Neural crest cell (in vitro differentiated cells): ENCODE measurements around the gene ADGRL4. TPM values are rescaled to one million over a fixed set of nuclear protein-coding genes. Genes with fewer than 3 reads are reported as not detected.

Experiments
- DNase-seq: peaks from one replicate; pipeline ENCODE4 v3.0.0; 2021; ENCODE audit warnings: low read depth, mixed read lengths, low spot score
- H3K27ac Mint-ChIP-seq: one replicate; pipeline ENCODE4 v1.8.0; 2021; ENCODE audit warnings: mild to moderate bottlenecking, mixed read lengths; ENCODE audit not compliant: unreplicated experiment
- H3K27me3 Mint-ChIP-seq: 2 replicates; pipeline ENCODE4 v1.8.0; 2021; ENCODE audit warnings: low read depth, mild to moderate bottlenecking, mixed read lengths
- H3K36me3 Mint-ChIP-seq: 2 replicates; pipeline ENCODE4 v1.8.0; 2021; ENCODE audit warnings: low read depth, mild to moderate bottlenecking, mixed read lengths
- H3K4me1 Mint-ChIP-seq: 2 replicates; pipeline ENCODE4 v1.8.0; 2021; ENCODE audit warnings: mixed read lengths
- H3K4me3 Mint-ChIP-seq: one replicate; pipeline ENCODE4 v1.8.0; 2021; ENCODE audit warnings: mild to moderate bottlenecking, mixed read lengths
- H3K9me3 Mint-ChIP-seq: 2 replicates; pipeline ENCODE4 v1.8.0; 2021; ENCODE audit warnings: mixed read lengths
- total RNA-seq: library from RNA; stranded (reverse); gene quantifications from 2 replicates; pipeline ENCODE4 v1.2.1, GENCODE V29; 2021
- TF ChIP-seq, protein P1 (sequence below): fragments of 200-600 bp; sonication (generic); conservative IDR thresholded peaks from 2 replicates; pipeline ENCODE4 v1.5.0; 2021; ENCODE audit warnings: antibody characterized with exemption, mild to moderate bottlenecking

The ADGRL4 gene
- total RNA-seq, 1 donor from 2014 or later, result 0.98 TPM

DNA sequence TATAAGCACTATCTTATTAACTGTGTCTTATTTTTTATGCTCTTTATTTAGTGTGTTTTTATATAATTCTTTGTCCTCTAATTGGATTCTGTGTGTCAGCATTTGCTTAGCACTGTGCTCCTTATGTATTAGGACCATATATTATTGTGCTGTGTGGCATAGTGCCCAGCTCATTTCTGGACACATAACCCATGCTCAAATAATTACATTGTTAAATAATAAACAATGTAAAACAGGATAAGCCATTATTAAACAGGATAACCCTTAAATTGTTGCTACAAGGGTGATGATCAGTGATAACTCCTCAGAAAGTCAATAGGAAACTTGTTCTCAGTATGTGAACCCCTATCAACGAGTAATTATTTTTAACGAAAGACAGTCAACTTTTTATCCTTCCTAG is 150.4 kb downstream of the ADGRL4 start:
- Mint-ChIP-seq H3K9me3 (peaks cover 12% of the 10 kb centered on the region), H3K36me3 (no peaks in the 10 kb centered on the region), H3K4me3 (no peak overlapping the region), H3K27ac (no peak overlapping the region), H3K27me3 (no peaks in the 10 kb centered on the region), H3K4me1 (no peaks in the 10 kb centered on the region)
- no peak for DNase-seq
- TF ChIP-seq, protein P1, sequence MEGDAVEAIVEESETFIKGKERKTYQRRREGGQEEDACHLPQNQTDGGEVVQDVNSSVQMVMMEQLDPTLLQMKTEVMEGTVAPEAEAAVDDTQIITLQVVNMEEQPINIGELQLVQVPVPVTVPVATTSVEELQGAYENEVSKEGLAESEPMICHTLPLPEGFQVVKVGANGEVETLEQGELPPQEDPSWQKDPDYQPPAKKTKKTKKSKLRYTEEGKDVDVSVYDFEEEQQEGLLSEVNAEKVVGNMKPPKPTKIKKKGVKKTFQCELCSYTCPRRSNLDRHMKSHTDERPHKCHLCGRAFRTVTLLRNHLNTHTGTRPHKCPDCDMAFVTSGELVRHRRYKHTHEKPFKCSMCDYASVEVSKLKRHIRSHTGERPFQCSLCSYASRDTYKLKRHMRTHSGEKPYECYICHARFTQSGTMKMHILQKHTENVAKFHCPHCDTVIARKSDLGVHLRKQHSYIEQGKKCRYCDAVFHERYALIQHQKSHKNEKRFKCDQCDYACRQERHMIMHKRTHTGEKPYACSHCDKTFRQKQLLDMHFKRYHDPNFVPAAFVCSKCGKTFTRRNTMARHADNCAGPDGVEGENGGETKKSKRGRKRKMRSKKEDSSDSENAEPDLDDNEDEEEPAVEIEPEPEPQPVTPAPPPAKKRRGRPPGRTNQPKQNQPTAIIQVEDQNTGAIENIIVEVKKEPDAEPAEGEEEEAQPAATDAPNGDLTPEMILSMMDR, result no peak

DNA sequence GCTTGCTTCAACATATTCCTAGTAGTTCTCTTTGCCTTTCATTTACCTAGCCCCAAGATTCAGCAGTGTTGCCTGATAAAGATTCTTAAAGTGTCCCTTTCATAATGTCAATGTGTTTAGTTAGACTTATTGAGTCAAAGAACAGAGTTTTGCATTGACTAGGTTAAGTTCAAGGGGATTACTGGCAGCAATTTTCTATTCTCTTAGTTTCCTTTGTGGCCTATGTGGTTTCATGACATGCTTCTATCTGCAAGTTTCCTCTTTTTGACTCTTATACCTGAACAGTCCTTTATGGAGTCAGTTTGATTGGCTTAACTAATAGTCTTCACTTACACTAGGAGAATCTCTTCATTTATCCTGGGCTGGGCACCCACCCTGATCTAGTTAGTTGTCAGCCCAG is 151.3 kb downstream of the ADGRL4 start:
- H3K4me3 Mint-ChIP-seq, result no peak overlapping the region

DNA sequence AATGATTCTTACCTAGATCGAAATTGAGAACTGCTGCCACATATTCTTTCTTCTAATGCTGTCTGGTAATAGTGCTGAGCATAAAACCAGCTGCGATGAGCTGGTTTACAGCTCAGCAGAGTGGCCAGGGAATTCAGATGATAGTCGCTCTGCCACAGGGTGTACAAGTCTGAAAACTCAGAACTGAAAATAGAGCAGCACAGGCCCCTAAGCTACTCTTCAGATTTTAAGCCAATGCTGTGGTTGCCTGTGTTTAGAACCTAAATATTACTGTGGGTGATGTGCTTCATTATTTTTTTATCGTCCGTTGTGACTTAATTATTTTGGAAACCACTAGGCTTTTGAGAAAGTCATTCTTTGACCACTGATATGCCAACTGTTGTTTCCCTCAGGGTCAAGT is 152.0 kb downstream of the ADGRL4 start:
- Mint-ChIP-seq H3K27me3 (no peaks in the 10 kb centered on the region), H3K27ac (no peak overlapping the region), H3K4me1 (no peaks in the 10 kb centered on the region), H3K9me3 (peaks cover 12% of the 10 kb centered on the region), H3K4me3 (no peak overlapping the region), H3K36me3 (no peaks in the 10 kb centered on the region)
- DNase-seq, result no peak
- TF ChIP-seq, protein P1, result no peak

More for the DNA sequence above, 151.3 kb downstream of the ADGRL4 start:
- H3K4me1 Mint-ChIP-seq, result no peaks in the 10 kb centered on the region
- no peak for DNase-seq
- H3K9me3 Mint-ChIP-seq, result peaks cover 12% of the 10 kb centered on the region
- H3K27ac Mint-ChIP-seq, result no peak overlapping the region
- no peaks in the 10 kb centered on the region for H3K27me3 Mint-ChIP-seq
- TF ChIP-seq, protein P1, result no peak
- H3K36me3 Mint-ChIP-seq, result no peaks in the 10 kb centered on the region

DNA sequence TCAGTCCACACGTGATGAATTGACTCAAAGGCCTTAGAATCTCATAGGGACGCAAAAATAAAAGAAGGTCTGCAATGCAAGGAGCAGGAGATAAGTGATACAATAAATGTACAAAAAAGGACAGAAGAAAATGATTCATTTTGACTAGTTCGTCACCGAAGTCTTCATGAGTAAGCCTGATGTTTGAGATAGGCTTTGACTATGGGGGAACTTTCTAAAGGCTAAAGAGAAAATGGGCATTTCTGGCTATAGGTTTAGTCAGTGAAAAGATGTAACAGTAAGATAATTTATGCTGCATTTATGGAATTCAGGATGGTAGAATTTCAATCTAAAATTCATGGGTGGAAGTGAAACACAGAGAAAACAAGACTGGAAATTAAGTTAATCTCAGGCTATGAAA is 163.0 kb downstream of the ADGRL4 start:
- Mint-ChIP-seq H3K4me1 (peaks cover 8% of the 10 kb centered on the region), H3K36me3 (peaks cover 3% of the 10 kb centered on the region), H3K27ac (no peak overlapping the region), H3K27me3 (no peaks in the 10 kb centered on the region), H3K9me3 (peaks cover 3% of the 10 kb centered on the region), H3K4me3 (no peak overlapping the region)
- no peak for DNase-seq
- TF ChIP-seq, protein P1, result no peak

DNA sequence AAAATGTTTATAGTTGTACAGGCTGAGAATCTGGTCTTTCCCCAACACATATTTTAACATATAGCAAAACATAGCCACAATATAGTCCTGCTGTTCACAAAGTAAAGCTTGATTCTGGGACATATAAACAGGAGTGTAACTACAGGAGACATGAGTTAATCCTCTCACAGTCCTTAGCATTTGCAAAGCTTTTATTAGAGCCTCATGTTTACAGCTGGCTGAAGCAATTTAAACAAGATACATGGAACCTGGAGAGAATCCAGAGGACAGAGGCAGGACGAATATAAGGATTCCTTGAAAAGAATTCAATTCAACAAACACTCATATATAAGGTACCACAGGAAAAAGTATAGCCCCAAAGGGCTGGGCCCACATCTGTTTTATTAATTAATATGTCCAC is 163.4 kb downstream of the ADGRL4 start:
- no peaks in the 10 kb centered on the region for H3K27me3 Mint-ChIP-seq
- peaks cover 8% of the 10 kb centered on the region for H3K4me1 Mint-ChIP-seq
- TF ChIP-seq, protein P1, result no peak
- peaks cover 3% of the 10 kb centered on the region for H3K36me3 Mint-ChIP-seq
- peaks cover 3% of the 10 kb centered on the region for H3K9me3 Mint-ChIP-seq
- no peak overlapping the region for H3K4me3 Mint-ChIP-seq
- no peak overlapping the region for H3K27ac Mint-ChIP-seq
- no peak for DNase-seq
